GM10248 (cell line): Measurements from ENCODE around the gene OBSCN.
"Not testable (repeated sequence)": the region's sequence is repeated elsewhere in the genome, so short reads cannot be mapped to it uniquely, and the experiment has no call there.

Experiments
- CTCF ChIA-PET: fragments of 300-600 bp; sonication (Branson Sonifier 250); formaldehyde crosslinking; extraction: SDS; loops from one replicate; lab custom pipeline; 2021; ENCODE audit warnings: antibody characterized with exemption; lab: Yijun Ruan, JAX
- POLR2A ChIA-PET: fragments of 350-650 bp; sonication (Branson Sonifier 250); formaldehyde crosslinking; extraction: SDS; loops from one replicate; lab custom pipeline; 2020; ENCODE audit warnings: antibody characterized with exemption; lab: Yijun Ruan, JAX
- DNase-seq: peaks from one replicate; pipeline ENCODE4 v3.0.0; 2012; ENCODE audit errors: extremely low spot score
- CTCF ChIP-seq: IDR thresholded peaks from 2 replicates; pipeline ENCODE4 v1.5.1; 2012; ENCODE audit warnings: mild to moderate bottlenecking, low read depth; ENCODE audit errors: extremely low read depth, missing control alignments, control extremely low read depth

The OBSCN gene

DNA sequence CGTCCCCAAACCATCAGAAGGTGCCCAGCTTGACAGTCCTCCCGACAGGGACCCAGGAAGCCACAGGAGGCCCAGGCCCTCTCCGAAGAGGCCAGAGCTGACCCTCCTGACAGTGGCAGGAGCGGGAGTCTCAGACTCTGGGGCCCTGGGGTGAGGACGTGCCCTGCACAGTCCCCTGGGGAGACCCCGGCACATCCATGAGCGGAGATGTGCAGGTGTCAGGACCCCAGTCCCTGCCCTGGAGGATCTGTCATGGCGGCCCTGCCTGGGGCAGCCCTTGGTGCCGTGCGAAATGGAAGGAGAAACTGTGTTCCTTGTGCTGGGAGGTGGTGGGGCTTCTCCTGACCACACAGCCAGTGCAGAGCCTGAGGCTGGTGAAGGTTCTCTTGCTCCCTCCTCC lies 55.8 kb downstream of the OBSCN start:
- TF ChIP-seq CTCF = no peak
- POLR2A ChIA-PET = no interaction called here
- CTCF ChIA-PET = no interaction called here
- DNase-seq = no peak

- ChIA-PET POLR2A (no interaction called here), CTCF (no interaction called here)
- TF ChIP-seq CTCF = no peak
- no peak for DNase-seq
These were observed 56.4 kb downstream of the OBSCN start for GRCh38 chr1:228264090-228264829.

DNA sequence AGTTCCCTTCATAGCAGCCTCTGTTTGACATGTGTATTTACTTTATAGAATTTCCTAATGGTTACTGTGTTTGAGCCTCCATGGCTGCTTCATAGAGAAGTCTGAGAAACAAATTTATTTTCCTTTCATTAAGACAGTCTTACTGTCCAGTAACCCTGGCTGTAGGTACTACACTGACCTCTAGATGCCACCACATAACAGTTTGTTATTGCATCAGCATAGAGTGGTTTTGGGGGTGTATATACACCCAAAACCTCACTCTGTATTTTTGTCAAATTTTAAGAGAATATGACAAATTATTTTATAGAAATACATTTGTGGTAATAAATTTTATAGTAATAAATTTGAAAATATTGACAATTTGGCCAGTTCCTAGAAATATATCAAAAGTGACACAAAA lies 57.3 kb downstream of the OBSCN start:
- no peak for DNase-seq
- ChIA-PET POLR2A (no interaction called here), CTCF (no interaction called here)
- TF ChIP-seq CTCF = peak; percentile 22

DNA sequence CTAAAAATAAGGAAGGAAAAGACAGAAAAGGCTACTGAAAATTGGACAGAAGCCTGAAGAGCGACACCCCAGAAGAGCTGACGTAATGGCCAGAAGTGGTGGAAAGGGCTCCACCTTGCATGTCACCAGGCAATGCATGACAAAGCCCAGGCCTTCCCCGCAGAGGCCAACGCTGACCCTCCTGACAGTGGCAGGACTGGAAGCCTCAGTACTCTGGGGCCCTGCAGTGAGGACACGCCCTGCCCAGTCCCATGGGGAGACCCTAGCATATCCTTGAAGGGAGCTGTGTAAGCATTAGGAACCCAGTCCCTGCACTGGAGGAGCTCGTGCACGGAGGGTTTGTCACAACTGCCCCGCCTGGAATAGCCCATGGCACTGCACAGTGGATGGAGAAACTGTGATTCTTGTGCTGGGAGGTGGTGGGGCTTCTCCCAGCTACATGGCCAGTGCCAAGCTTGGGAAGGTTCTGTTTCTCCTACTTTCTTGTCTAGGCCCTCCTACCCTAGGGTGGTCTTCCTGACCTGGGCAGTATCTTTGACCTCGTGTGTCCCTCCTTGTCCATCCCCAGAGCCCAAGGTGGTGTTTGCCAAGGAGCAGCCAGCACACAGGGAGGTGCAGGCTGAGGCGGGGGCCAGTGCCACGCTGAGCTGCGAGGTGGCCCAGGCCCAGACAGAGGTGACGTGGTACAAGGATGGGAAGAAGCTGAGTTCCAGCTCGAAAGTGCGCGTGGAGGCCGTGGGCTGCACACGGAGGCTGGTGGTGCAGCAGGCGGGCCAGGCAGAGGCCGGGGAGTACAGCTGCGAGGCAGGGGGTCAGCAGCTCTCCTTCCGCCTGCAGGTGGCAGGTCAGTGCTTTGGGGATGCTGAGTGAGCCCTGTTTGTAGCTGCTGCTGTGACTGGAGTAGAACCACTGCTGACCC lies 60.4 kb downstream of the OBSCN start:
- ChIA-PET POLR2A (no interaction called here), CTCF (interaction anchor here (1.1 kb wide), 1 partner anchor 13 kb away, joined by 3 read pairs; no protein-coding TSS in a partner anchor)
- no peak for DNase-seq
- no peak for TF ChIP-seq CTCF

GRCh38 chr1:228268881-228269265 lies 61.0 kb downstream of the OBSCN start:
- ChIA-PET POLR2A (no interaction called here), CTCF (no interaction called here)
- no peak for TF ChIP-seq CTCF
- DNase-seq = no peak

DNA sequence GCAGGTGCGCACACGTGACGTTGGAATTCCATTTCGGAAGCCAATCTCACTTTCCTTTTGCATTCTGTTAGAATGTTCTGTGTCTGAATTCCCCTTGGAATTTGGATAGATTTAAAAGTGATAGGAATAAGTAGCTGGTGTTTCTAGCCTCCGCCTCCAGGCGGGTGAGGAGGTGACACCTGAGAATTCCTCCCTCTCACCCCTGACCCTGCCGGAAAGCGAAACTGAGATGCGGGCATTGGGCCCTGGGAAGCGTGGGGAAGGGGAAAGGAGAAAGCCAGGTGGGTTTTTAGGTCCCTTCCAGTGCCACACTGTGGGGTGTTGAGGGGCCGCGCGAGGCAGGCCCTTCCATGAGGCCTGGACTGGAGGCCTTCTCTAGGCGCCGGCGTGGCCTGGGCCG lies 61.6 kb downstream of the OBSCN start:
- POLR2A ChIA-PET, CTCF ChIA-PET, DNase-seq: not testable (repeated sequence)

DNA sequence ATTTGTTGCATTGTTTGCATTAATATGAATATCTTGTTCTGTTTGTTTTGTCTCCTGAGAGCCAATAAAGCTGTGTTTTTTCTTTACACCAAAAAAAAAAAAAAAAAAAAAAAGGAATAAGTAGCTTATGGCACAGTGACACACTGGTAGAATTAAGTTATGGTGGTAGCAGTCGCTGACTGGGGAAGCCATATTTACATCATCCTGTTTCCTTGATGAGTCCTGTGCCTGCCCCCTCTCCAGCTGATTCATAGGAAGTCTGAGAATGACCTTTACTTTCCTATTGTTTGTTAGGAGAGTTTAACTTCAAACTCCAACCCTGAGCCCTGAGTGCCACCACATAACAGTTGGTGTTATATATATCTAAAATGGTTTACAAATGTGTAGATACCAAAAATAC lies 62.2 kb downstream of the OBSCN start:
- ChIA-PET CTCF (no interaction called here), POLR2A (interaction anchor here (0.6 kb wide), 1 partner anchor 1331 kb away, joined by 4 read pairs; no protein-coding TSS in a partner anchor)
- TF ChIP-seq CTCF = no peak
- no peak for DNase-seq
